Neural progenitor cell (in vitro differentiated cells): ENCODE results near the gene ZFHX3.

ENCODE experiments used
- EZH2 ChIP-seq: fragments of 200-600 bp; sonication (generic); IDR thresholded peaks from 2 replicates; pipeline ENCODE4 v1.6.1; 2017; ENCODE audit warnings: antibody characterized with exemption, mild to moderate bottlenecking, moderate library complexity
- EZH2phosphoT487 ChIP-seq: fragments of 200-600 bp; sonication (generic); IDR thresholded peaks from 2 replicates; pipeline ENCODE4 v1.6.1; 2017; ENCODE audit warnings: antibody characterized with exemption
- TF ChIP-seq, protein P1 (sequence below): fragments of 200-600 bp; sonication (generic); IDR thresholded peaks from 2 replicates; pipeline ENCODE4 v1.5.1; 2017; ENCODE audit warnings: antibody characterized with exemption, mild to moderate bottlenecking

DNA sequence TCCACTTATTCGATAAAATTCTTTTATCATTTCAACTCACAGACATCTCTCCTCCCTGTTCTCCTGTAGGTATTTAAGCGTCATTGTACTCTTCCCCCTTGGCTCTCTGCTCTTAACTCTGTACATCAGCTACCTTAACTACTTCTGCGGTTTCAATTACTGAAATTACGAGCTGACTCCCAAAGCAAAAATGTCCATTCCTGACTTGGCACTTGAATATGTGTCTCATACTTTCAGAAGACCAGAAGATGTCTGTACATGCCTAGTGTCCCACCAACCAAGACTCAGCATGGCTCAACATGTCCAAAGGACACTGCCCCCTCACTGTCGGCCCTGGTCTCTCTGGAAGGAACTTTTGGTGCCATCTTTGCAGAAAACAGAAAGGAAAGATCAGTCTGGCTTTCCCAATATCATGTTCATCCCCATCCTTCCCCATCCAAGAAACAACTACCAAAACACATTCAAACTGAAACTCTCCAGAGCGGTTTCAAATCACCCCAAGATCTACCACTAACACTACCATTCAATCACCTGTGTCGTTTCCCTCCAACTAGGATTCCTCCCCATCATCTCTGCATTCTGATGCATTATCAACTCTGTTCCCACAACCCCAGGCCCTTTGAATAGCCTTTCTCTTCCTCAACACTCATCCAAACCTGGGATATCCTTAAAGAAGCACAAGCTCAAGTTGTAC lies 74.9 kb downstream of the ZFHX3 start:
- TF ChIP-seq EZH2 (no peak), EZH2phosphoT487 (no peak)
- TF ChIP-seq, protein P1, sequence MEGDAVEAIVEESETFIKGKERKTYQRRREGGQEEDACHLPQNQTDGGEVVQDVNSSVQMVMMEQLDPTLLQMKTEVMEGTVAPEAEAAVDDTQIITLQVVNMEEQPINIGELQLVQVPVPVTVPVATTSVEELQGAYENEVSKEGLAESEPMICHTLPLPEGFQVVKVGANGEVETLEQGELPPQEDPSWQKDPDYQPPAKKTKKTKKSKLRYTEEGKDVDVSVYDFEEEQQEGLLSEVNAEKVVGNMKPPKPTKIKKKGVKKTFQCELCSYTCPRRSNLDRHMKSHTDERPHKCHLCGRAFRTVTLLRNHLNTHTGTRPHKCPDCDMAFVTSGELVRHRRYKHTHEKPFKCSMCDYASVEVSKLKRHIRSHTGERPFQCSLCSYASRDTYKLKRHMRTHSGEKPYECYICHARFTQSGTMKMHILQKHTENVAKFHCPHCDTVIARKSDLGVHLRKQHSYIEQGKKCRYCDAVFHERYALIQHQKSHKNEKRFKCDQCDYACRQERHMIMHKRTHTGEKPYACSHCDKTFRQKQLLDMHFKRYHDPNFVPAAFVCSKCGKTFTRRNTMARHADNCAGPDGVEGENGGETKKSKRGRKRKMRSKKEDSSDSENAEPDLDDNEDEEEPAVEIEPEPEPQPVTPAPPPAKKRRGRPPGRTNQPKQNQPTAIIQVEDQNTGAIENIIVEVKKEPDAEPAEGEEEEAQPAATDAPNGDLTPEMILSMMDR, result no peak
